Mucosa of descending colon (tissue), 3 donors: Measurements from ENCODE around the gene FGF8. TPM values are rescaled to one million over a fixed set of nuclear protein-coding genes. Genes with fewer than 3 reads are reported as not detected.

Source experiments
- ATAC-seq: fragments of 200-7000 bp; cut with Tn5 transposase; one replicate; pipeline ENCODE4 v1.9.1; 2020; ENCODE audit warnings: mild to moderate bottlenecking, moderate library complexity
- DNase-seq, 3 donors: peaks; one replicate each; pipeline ENCODE4 v3.0.0-alpha.2; 2020
- H3K36me3 ChIP-seq: fragments of 200-600 bp; one replicate; pipeline ENCODE4 v1.8.0; 2021; ENCODE audit warnings: low read depth, mild to moderate bottlenecking
- H3K4me1 ChIP-seq: fragments of 200-600 bp; one replicate; pipeline ENCODE4 v1.8.0; 2021; ENCODE audit warnings: low read depth, mild to moderate bottlenecking
- H3K4me3 ChIP-seq: fragments of 200-600 bp; one replicate; pipeline ENCODE4 v1.8.0; 2021; ENCODE audit warnings: mild to moderate bottlenecking
- H3K9me3 ChIP-seq: fragments of 200-600 bp; one replicate; pipeline ENCODE4 v1.8.0; 2021; ENCODE audit warnings: mild to moderate bottlenecking
- CTCF ChIP-seq: fragments of 200-600 bp; IDR thresholded peaks from one replicate; pipeline ENCODE4 v1.8.0; 2022; ENCODE audit warnings: antibody characterized with exemption, mild to moderate bottlenecking
- intact Hi-C, 2 donors: fragments of 100-400 bp; cut with DNase I in 1 of 2; cut with micrococcal nuclease in 1 of 2; formaldehyde crosslinking; loops; one replicate each; pipeline versions ENCODE4 v1.11.0 to v1.11.1; 2022; cut with DNase I, micrococcal nuclease
- total RNA-seq, 3 donors: library from RNA; stranded (reverse); fragmentation: NEBNext Ultra II Directional in 2 of 3; extraction: Animal tissue kit (Norgen Biotek cat#: 25700) in 2 of 3; gene quantifications; one replicate each; pipeline versions ENCODE4 v1.2.1 to v1.2.4, GENCODE V29; 2021 to 2023
- donor health status: DM: no; HTN: no; CAD: no; lungs with moderate emphysema.
- donor health status: DM: no; HTN: no; CAD: no.
- donor health status: DM: no; HTN: yes; CAD: no.

FGF8 gene
- total RNA-seq, 3 donors from 2014 or later: not detected

- no peak for ATAC-seq
- intact Hi-C loops: loop anchor here in 1 of 2 donors (10.0 kb wide), 1 partner anchor 165 kb away; no protein-coding TSS in a partner anchor
- Histone ChIP-seq H3K4me1 (no peaks in the 10 kb centered on the region), H3K4me3 (no peak overlapping the region), H3K36me3 (no peaks in the 10 kb centered on the region), H3K9me3 (no peaks in the 10 kb centered on the region)
- TF ChIP-seq CTCF: no peak
- DNase-seq: no peak
Observed at GRCh38 chr10:101769541-101770180, 6.3 kb downstream of the FGF8 start.

DNA sequence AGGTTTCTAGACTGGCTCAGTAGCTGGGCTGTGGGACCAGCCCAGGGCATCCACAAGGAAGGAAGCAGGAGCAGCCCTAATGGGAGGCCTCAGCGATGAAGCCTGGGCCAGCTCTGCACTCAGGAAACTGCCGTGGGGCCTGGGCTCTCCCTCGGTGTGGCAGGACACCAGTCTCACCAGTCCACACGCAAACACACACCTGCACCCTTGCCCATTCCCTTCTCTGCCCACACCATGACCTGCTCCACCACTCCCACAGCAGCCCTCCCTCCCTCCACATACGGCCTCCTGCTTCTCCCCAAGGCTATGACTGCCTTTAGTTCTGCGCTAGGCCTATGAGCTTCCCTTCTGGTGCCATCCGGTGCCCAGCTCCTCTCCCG is 7.1 kb downstream of the FGF8 start:
- Histone ChIP-seq H3K9me3 (no peaks in the 10 kb centered on the region), H3K4me3 (no peak overlapping the region), H3K36me3 (no peaks in the 10 kb centered on the region), H3K4me1 (no peaks in the 10 kb centered on the region)
- DNase-seq (no peak), ATAC-seq (no peak)
- no peak for TF ChIP-seq CTCF
- intact Hi-C loops: no loop called here

- no peak for TF ChIP-seq CTCF
- H3K36me3 ChIP-seq: no peaks in the 10 kb centered on the region
- DNase-seq: no peak
- intact Hi-C loops: no loop called here
- no peak overlapping the region for H3K4me3 ChIP-seq
- no peak for ATAC-seq
- no peaks in the 10 kb centered on the region for H3K9me3 ChIP-seq
- no peaks in the 10 kb centered on the region for H3K4me1 ChIP-seq
Observed at GRCh38 chr10:101767966-101768790, 7.7 kb downstream of the FGF8 start.

GRCh38 chr10:101767600-101767945 is 8.3 kb downstream of the FGF8 start:
- TF ChIP-seq CTCF: no peak
- no peaks in the 10 kb centered on the region for H3K4me1 ChIP-seq
- H3K4me3 ChIP-seq: no peak overlapping the region
- intact Hi-C loops: no loop called here
- no peak for DNase-seq
- ATAC-seq: peak; percentile 47
- H3K36me3 ChIP-seq: no peaks in the 10 kb centered on the region
- no peaks in the 10 kb centered on the region for H3K9me3 ChIP-seq

- peak; percentile 26 for ATAC-seq
- intact Hi-C loops: no loop called here
- no peak for TF ChIP-seq CTCF
Observed at GRCh38 chr10:101766753-101767599, 8.9 kb downstream of the FGF8 start.

More at GRCh38 chr10:101766753-101767599, 8.9 kb downstream of the FGF8 start:
- Histone ChIP-seq H3K4me3 (no peak overlapping the region), H3K4me1 (no peaks in the 10 kb centered on the region), H3K9me3 (no peaks in the 10 kb centered on the region), H3K36me3 (no peaks in the 10 kb centered on the region)
- no peak for DNase-seq
